Measurements from ENCODE around the gene ZBTB37. TPM values are rescaled to one million over a fixed set of nuclear protein-coding genes. Genes with fewer than 3 reads are reported as not detected.
A peak's percentile ranks its signal among the peaks of the same experiment; 100 is the strongest.

The ZBTB37 gene
- total and polyA plus RNA-seq, 9 of the 15 experiments (the other 6 are each of a cell fraction or from before 2014, with no cell fraction given): 1.3 to 13.9 (median 5.4) TPM

DNA sequence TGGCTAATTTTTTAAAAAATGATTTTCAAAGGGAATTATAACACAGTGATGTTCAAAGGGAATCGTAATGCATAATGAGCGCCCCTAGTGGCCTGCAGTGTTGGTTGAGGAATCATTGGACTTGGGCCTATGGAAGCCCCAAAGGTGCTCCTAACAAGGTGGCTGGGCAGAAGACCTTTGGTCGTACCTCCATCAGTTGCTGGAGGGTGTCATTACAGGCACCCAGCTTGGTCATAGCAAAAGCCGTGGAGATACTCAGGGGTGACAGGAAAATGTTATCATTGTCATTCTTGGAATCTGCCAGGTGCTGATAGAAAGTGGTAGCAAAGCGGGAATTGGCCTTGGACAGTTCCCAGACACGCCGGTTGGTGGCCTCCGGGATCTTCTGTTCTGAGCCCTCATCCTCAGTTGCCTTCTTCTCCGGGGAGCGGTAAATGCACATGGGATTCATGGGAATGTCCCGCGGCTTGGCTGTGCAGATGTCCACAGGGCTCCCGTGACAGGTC, 46.2 kb downstream of the ZBTB37 start (continued):
- TF ChIP-seq SAP30 (IDR thresholded peaks at IDR 0.05; ENCODE audit: borderline replicate concordance, insufficient read depth, low read depth, low read length, poor library complexity, severe bottlenecking): no peak
- no peak for TF ChIP-seq ZNF445 (CRISPR knock-in tag; IDR thresholded peaks at IDR 0.05; ENCODE audit: low read depth)
- TF ChIP-seq PCBP2 (IDR thresholded peaks at IDR 0.05; ENCODE audit: low read depth, low read length, poor library complexity, severe bottlenecking): no peak
- TF ChIP-seq, protein P1, sequence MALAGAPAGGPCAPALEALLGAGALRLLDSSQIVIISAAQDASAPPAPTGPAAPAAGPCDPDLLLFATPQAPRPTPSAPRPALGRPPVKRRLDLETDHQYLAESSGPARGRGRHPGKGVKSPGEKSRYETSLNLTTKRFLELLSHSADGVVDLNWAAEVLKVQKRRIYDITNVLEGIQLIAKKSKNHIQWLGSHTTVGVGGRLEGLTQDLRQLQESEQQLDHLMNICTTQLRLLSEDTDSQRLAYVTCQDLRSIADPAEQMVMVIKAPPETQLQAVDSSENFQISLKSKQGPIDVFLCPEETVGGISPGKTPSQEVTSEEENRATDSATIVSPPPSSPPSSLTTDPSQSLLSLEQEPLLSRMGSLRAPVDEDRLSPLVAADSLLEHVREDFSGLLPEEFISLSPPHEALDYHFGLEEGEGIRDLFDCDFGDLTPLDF (CRISPR knock-in tag; IDR thresholded peaks at IDR 0.05): 0 out of 2 replicates have a peak, but pooled peaks have one; percentile 43
- TF ChIP-seq EHMT2 (IDR thresholded peaks at IDR 0.05): peak; percentile 82; the same call in 1 of the 2 replicates
- peak; percentile 38; the same call in 1 of the 2 replicates for TF ChIP-seq CC2D1A (IDR thresholded peaks at IDR 0.05)
- no peak for TF ChIP-seq KLF1 (tag; IDR thresholded peaks at IDR 0.05)
- TF ChIP-seq CREM (IDR thresholded peaks at IDR 0.05; ENCODE audit: low read depth): peak; percentile 55; the same call in 1 of the 2 replicates
- TF ChIP-seq RCOR1 (IDR thresholded peaks at IDR 0.05; ENCODE audit: borderline replicate concordance in 1 of 2, low read depth in 2 of 2, low read length in 2 of 2): 0 out of 4 replicates have a peak, but pooled peaks of 1 of the 2 experiments have one; percentile 49
- TF ChIP-seq RBM17 (IDR thresholded peaks at IDR 0.05; ENCODE audit: borderline replicate concordance, low read depth, low read length): no peak
- TF ChIP-seq, protein P2, sequence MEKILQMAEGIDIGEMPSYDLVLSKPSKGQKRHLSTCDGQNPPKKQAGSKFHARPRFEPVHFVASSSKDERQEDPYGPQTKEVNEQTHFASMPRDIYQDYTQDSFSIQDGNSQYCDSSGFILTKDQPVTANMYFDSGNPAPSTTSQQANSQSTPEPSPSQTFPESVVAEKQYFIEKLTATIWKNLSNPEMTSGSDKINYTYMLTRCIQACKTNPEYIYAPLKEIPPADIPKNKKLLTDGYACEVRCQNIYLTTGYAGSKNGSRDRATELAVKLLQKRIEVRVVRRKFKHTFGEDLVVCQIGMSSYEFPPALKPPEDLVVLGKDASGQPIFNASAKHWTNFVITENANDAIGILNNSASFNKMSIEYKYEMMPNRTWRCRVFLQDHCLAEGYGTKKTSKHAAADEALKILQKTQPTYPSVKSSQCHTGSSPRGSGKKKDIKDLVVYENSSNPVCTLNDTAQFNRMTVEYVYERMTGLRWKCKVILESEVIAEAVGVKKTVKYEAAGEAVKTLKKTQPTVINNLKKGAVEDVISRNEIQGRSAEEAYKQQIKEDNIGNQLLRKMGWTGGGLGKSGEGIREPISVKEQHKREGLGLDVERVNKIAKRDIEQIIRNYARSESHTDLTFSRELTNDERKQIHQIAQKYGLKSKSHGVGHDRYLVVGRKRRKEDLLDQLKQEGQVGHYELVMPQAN (IDR thresholded peaks at IDR 0.05; ENCODE audit: borderline replicate concordance): no peak
- no peak for TF ChIP-seq KLF16 (IDR thresholded peaks at IDR 0.05)
- no peak for TF ChIP-seq SRSF9 (IDR thresholded peaks at IDR 0.05; ENCODE audit: borderline replicate concordance, low read depth, low read length)
- no peak for TF ChIP-seq ZNF507 (tag; conservative IDR thresholded peaks at IDR 0.05)
- TF ChIP-seq, protein P3, sequence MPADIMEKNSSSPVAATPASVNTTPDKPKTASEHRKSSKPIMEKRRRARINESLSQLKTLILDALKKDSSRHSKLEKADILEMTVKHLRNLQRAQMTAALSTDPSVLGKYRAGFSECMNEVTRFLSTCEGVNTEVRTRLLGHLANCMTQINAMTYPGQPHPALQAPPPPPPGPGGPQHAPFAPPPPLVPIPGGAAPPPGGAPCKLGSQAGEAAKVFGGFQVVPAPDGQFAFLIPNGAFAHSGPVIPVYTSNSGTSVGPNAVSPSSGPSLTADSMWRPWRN (IDR thresholded peaks at IDR 0.05; ENCODE audit: low read depth): no peak
- TF ChIP-seq TSC22D4 (tag; IDR thresholded peaks at IDR 0.05): no peak
- TF ChIP-seq, protein P4, sequence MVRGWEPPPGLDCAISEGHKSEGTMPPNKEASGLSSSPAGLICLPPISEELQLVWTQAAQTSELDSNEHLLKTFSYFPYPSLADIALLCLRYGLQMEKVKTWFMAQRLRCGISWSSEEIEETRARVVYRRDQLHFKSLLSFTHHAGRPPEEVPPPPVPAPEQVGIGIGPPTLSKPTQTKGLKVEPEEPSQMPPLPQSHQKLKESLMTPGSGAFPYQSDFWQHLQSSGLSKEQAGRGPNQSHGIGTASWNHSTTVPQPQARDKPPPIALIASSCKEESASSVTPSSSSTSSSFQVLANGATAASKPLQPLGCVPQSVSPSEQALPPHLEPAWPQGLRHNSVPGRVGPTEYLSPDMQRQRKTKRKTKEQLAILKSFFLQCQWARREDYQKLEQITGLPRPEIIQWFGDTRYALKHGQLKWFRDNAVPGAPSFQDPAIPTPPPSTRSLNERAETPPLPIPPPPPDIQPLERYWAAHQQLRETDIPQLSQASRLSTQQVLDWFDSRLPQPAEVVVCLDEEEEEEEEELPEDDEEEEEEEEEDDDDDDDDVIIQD (CRISPR knock-in tag; IDR thresholded peaks at IDR 0.05): no peak
- TF ChIP-seq, protein P5, sequence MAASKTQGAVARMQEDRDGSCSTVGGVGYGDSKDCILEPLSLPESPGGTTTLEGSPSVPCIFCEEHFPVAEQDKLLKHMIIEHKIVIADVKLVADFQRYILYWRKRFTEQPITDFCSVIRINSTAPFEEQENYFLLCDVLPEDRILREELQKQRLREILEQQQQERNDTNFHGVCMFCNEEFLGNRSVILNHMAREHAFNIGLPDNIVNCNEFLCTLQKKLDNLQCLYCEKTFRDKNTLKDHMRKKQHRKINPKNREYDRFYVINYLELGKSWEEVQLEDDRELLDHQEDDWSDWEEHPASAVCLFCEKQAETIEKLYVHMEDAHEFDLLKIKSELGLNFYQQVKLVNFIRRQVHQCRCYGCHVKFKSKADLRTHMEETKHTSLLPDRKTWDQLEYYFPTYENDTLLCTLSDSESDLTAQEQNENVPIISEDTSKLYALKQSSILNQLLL (CRISPR knock-in tag; IDR thresholded peaks at IDR 0.05; ENCODE audit: borderline replicate concordance): no peak
- TF ChIP-seq CBFB (CRISPR knock-in tag; IDR thresholded peaks at IDR 0.05): no peak
- TF ChIP-seq RBM22 (IDR thresholded peaks at IDR 0.05; ENCODE audit: low read depth, low read length, poor library complexity, severe bottlenecking): no peak
- no peak for TF ChIP-seq LARP7 (IDR thresholded peaks at IDR 0.05)

Data from K562 (cell line).